ENCODE measurements around the gene METTL9.

The METTL9 gene

DNA sequence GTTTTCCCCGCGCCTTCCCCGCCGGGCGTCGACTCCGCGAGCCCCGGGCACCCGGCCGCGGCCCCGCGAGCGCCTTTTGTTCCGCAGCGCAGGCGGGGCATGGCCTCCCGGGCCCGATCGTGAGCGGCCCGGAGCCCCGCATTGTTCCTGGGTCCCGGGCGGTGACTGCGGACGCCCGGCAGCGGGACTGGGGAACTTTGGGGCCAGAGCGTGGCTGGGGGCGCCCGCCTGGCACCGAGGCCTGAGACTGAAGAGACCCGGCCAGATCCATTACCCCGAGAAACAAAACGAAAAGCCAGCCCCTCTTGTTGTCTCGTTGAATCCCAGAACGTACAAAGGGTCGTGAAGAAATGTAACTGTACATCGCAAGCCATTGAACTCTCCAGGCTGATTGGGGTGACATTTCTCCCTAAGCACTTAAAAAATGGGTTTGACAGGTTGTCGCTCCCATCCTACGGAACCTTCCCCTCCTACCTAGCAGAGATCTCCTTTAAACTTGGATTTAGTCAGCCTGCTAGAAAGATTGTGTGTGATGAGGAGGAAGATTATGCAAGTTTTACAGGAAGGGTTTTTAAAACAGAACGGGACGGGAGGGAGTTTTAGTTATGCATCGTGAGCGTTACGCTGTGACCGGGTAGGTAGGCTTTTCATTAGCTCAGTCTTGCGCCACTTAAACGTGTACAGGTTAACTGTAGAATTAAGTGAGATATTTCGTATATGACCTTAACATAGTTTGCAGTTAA lies 825 bp downstream of the METTL9 start (continued):
- TF ChIP-seq, protein P1, sequence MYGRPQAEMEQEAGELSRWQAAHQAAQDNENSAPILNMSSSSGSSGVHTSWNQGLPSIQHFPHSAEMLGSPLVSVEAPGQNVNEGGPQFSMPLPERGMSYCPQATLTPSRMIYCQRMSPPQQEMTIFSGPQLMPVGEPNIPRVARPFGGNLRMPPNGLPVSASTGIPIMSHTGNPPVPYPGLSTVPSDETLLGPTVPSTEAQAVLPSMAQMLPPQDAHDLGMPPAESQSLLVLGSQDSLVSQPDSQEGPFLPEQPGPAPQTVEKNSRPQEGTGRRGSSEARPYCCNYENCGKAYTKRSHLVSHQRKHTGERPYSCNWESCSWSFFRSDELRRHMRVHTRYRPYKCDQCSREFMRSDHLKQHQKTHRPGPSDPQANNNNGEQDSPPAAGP (tag by site-specific recombination; IDR thresholded peaks at IDR 0.05), result no peak
- TF ChIP-seq TRIM28 (IDR thresholded peaks at IDR 0.05; ENCODE audit: borderline replicate concordance, low read length) (0 out of 2 replicates have a peak, but pooled peaks have one; percentile 21), ZNF335 (tag by site-specific recombination; conservative IDR thresholded peaks at IDR 0.05) (peak; percentile 63), ZNF175 (tag by site-specific recombination; IDR thresholded peaks at IDR 0.05) (no peak), ZNF654 (tag by site-specific recombination; IDR thresholded peaks at IDR 0.05; ENCODE audit: low read depth) (no peak)

DNA sequence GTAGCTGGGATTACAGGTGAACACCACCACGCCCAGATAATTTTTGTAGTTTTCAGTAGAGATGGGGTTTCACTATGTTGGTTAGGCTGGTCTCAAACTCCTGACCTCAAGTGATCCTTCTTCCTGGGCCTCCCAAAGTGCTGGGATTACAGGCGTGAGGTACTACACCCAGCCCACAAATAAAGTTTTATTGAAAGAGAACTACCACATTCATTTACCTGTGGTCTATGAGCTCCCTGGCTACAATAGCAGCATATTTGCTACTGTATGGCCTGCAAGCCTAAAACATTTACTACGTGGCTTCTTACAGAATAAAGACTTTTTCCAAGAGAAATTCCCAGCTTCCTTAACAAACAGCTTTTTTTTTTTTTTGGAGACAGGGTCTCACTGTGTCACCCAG lies 3.4 kb downstream of the METTL9 start:
- no peaks in the 10 kb centered on the region; a peak in 1 of 3 replicates for H3K36me3 ChIP-seq (ENCODE audit: control insufficient read depth in 2 of 2, insufficient read depth in 1 of 2, low read length in 2 of 2)
- peaks cover 11% of the 10 kb centered on the region for H3K4me1 ChIP-seq (ENCODE audit: control insufficient read depth, insufficient read depth, low read length)
- CTCF ChIA-PET, result interaction anchor here (0.9 to 1.0 kb wide), 2 partner anchors 18 to 54 kb away, joined by 3 to 6 read pairs; no protein-coding TSS in a partner anchor
- H3K27ac ChIP-seq (ENCODE audit: extremely low read depth, low read depth, low read length), result no peak overlapping the region
- no peak for TF ChIP-seq HOXD13 (CRISPR knock-in tag; IDR thresholded peaks at IDR 0.05; ENCODE audit: borderline replicate concordance)
- TF ChIP-seq YY2 (tag by site-specific recombination; IDR thresholded peaks at IDR 0.05), result no peak
- TF ChIP-seq ZNF473 (tag by site-specific recombination; IDR thresholded peaks at IDR 0.05), result no peak
- no peak for TF ChIP-seq ZNF792 (tag by site-specific recombination; IDR thresholded peaks at IDR 0.05)
- TF ChIP-seq ZXDB (tag by site-specific recombination; IDR thresholded peaks at IDR 0.05), result no peak
- no peak for TF ChIP-seq ZNF670 (tag by site-specific recombination; IDR thresholded peaks at IDR 0.05; ENCODE audit: low read depth)
- TF ChIP-seq, protein P2, sequence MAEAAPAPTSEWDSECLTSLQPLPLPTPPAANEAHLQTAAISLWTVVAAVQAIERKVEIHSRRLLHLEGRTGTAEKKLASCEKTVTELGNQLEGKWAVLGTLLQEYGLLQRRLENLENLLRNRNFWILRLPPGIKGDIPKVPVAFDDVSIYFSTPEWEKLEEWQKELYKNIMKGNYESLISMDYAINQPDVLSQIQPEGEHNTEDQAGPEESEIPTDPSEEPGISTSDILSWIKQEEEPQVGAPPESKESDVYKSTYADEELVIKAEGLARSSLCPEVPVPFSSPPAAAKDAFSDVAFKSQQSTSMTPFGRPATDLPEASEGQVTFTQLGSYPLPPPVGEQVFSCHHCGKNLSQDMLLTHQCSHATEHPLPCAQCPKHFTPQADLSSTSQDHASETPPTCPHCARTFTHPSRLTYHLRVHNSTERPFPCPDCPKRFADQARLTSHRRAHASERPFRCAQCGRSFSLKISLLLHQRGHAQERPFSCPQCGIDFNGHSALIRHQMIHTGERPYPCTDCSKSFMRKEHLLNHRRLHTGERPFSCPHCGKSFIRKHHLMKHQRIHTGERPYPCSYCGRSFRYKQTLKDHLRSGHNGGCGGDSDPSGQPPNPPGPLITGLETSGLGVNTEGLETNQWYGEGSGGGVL (tag by site-specific recombination; IDR thresholded peaks at IDR 0.05), result no peak
- no peak for TF ChIP-seq ZNF654 (tag by site-specific recombination; IDR thresholded peaks at IDR 0.05; ENCODE audit: low read depth)
- no peak for TF ChIP-seq ZNF544 (tag by site-specific recombination; IDR thresholded peaks at IDR 0.05)
- no peak for TF ChIP-seq ZNF121 (tag by site-specific recombination; IDR thresholded peaks at IDR 0.05)
- no peak for TF ChIP-seq ZNF426 (tag by site-specific recombination; IDR thresholded peaks at IDR 0.05)
- TF ChIP-seq ZNF132 (tag by site-specific recombination; IDR thresholded peaks at IDR 0.05; ENCODE audit: borderline replicate concordance), result no peak
- H3K4me3 ChIP-seq (ENCODE audit: low read depth, low read length), result no peak overlapping the region
- POLR2A ChIA-PET, result no interaction called here
- H3K9me3 ChIP-seq (ENCODE audit: control insufficient read depth, insufficient read depth, low read depth, low read length), result no peaks in the 10 kb centered on the region

DNA sequence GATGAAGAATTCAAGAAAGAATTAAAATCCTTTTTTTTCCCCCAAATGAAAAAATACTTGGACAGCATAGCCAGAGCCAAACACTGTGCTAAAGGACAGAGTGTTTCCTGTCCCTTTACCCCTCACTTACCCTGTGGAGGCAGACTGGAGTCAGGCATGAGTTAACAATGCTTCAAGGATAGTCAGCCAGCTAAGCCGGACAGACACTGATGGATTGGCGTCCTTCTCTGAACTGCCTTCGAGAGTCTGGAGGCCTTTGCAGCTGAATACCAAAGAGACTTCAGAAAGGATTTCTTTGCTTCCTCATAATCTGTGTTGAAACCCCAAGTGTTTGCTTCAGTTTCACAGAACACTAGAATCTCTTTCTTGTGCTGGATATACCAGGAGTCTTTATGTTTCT lies 4.6 kb downstream of the METTL9 start:
- POLR2A ChIA-PET, result interaction anchor here (0.6 to 1.2 kb wide), 2 partner anchors 9 to 25 kb away, joined by 3 to 5 read pairs; no protein-coding TSS in a partner anchor
- TF ChIP-seq SP3 (tag by site-specific recombination; IDR thresholded peaks at IDR 0.05), result no peak
- no peak for TF ChIP-seq ZNF660 (tag by site-specific recombination; IDR thresholded peaks at IDR 0.05)
- TF ChIP-seq ZBTB17 (tag by site-specific recombination; IDR thresholded peaks at IDR 0.05), result peak; percentile 48
- no peak for TF ChIP-seq ZNF16 (tag by site-specific recombination; IDR thresholded peaks at IDR 0.05; ENCODE audit: low read depth)
- TF ChIP-seq BCL11B (tag by site-specific recombination; IDR thresholded peaks at IDR 0.05; ENCODE audit: low read depth), result no peak
- H3K4me3 ChIP-seq (ENCODE audit: low read depth, low read length), result no peak overlapping the region
- H3K36me3 ChIP-seq (ENCODE audit: control insufficient read depth in 2 of 2, insufficient read depth in 1 of 2, low read length in 2 of 2), result no peaks in the 10 kb centered on the region; a peak in 1 of 3 replicates
- peaks cover 11% of the 10 kb centered on the region for H3K4me1 ChIP-seq (ENCODE audit: control insufficient read depth, insufficient read depth, low read length)
- H3K9me3 ChIP-seq (ENCODE audit: control insufficient read depth, insufficient read depth, low read depth, low read length), result no peaks in the 10 kb centered on the region
- CTCF ChIA-PET, result interaction anchor here (1.9 kb wide), 1 partner anchor 53 kb away, joined by 7 read pairs; no protein-coding TSS in a partner anchor
- no peak overlapping the region for H3K27ac ChIP-seq (ENCODE audit: extremely low read depth, low read depth, low read length)
